GM18519 (cell line): ENCODE results near the gene C12orf56.
"Not testable (repeated sequence)": the region's sequence is repeated elsewhere in the genome, so short reads cannot be mapped to it uniquely, and the experiment has no call there.

ENCODE experiments used
- ATAC-seq: cut with Tn5 transposase; IDR thresholded peaks from one replicate; pipeline ENCODE4 v1.9.1; 2021; ENCODE audit warnings: mild to moderate bottlenecking, moderate library complexity; ENCODE audit not compliant: unreplicated experiment, low FRiP score

Gene C12orf56

GRCh38 chr12:64387197-64387816 is 3.3 kb downstream of the C12orf56 start:
- no peak for ATAC-seq

- ATAC-seq = no peak
Observed at GRCh38 chr12:64385468-64385867, 5.1 kb downstream of the C12orf56 start.

GRCh38 chr12:64385019-64385418 is 5.5 kb downstream of the C12orf56 start:
- no peak for ATAC-seq

GRCh38 chr12:64383675-64384074 is 6.9 kb downstream of the C12orf56 start:
- ATAC-seq = no peak

- no peak for ATAC-seq
Observed at GRCh38 chr12:64362721-64363305, 27.7 kb downstream of the C12orf56 start.

- ATAC-seq = not testable (repeated sequence)
Observed at GRCh38 chr12:64361173-64361572, 29.4 kb downstream of the C12orf56 start.

GRCh38 chr12:64356209-64356608 is 34.3 kb downstream of the C12orf56 start:
- not testable (repeated sequence) for ATAC-seq

GRCh38 chr12:64352181-64352580 is 38.4 kb downstream of the C12orf56 start:
- ATAC-seq = no peak

- ATAC-seq = no peak
Observed at GRCh38 chr12:64351265-64351664, 39.3 kb downstream of the C12orf56 start.

GRCh38 chr12:64347630-64348029 is 42.9 kb downstream of the C12orf56 start:
- ATAC-seq = no peak

GRCh38 chr12:64344631-64345030 is 45.9 kb downstream of the C12orf56 start:
- not testable (repeated sequence) for ATAC-seq

- not testable (repeated sequence) for ATAC-seq
Observed at GRCh38 chr12:64340546-64340945, 50.0 kb downstream of the C12orf56 start.

- no peak for ATAC-seq
Observed at GRCh38 chr12:64335886-64336466, 54.6 kb downstream of the C12orf56 start.

GRCh38 chr12:64332938-64333337 is 57.6 kb downstream of the C12orf56 start:
- ATAC-seq = no peak

- ATAC-seq = no peak
Observed at GRCh38 chr12:64332296-64332695, 58.3 kb downstream of the C12orf56 start.

- ATAC-seq = not testable (repeated sequence)
Observed at GRCh38 chr12:64329031-64329710, 61.4 kb downstream of the C12orf56 start.

GRCh38 chr12:64325055-64325454 is 65.5 kb downstream of the C12orf56 start:
- no peak for ATAC-seq

GRCh38 chr12:64323476-64324225 is 66.9 kb downstream of the C12orf56 start:
- no peak for ATAC-seq

GRCh38 chr12:64323006-64323405 is 67.6 kb downstream of the C12orf56 start:
- no peak for ATAC-seq

- ATAC-seq = no peak
Observed at GRCh38 chr12:64320611-64321010, 69.9 kb downstream of the C12orf56 start.
